Astrocyte (in vitro differentiated cells and primary cell): Measurements from ENCODE around the gene CTDSPL. TPM values are rescaled to one million over a fixed set of nuclear protein-coding genes. Genes with fewer than 3 reads are reported as not detected.

Experiments used
- DNase-seq: peaks from one replicate; pipeline ENCODE4 v3.0.0-alpha.2; 2010; ENCODE audit warnings: low read depth
- FAIRE-seq: peaks from 2 replicates; lab custom pipeline; 2011; peaks lifted over from hg19 to GRCh38; lab: Jason Lieb, UNC
- H2AFZ ChIP-seq: 2 replicates; pipeline ENCODE4 v1.6.0; 2012; ENCODE audit warnings: low read depth, low read length, inconsistent platforms
- H3K27ac ChIP-seq: 2 replicates; pipeline ENCODE4 v1.5.1; 2011; ENCODE audit warnings: low read depth, low read length, inconsistent platforms
- H3K27me3 ChIP-seq: 2 replicates; pipeline ENCODE4 v1.6.0; 2011; ENCODE audit warnings: low read length, inconsistent platforms; ENCODE audit not compliant: insufficient read depth
- H3K36me3 ChIP-seq: 2 replicates; pipeline ENCODE4 v1.5.1; 2011; ENCODE audit warnings: low read length, inconsistent platforms; ENCODE audit not compliant: insufficient read depth
- H3K4me1 ChIP-seq: 2 replicates; pipeline ENCODE4 v1.5.1; 2011; ENCODE audit warnings: low read length, inconsistent platforms; ENCODE audit not compliant: insufficient read depth
- H3K4me2 ChIP-seq: 2 replicates; pipeline ENCODE4 v1.6.0; 2012; ENCODE audit warnings: low read length, inconsistent platforms
- H3K4me3 ChIP-seq: 2 replicates; pipeline ENCODE4 v1.5.1; 2011; ENCODE audit warnings: low read depth, mild to moderate bottlenecking, low read length, inconsistent platforms; ENCODE audit not compliant: insufficient read depth
- H3K79me2 ChIP-seq: 2 replicates; pipeline ENCODE4 v1.6.0; 2012; ENCODE audit warnings: mild to moderate bottlenecking, low read length, inconsistent platforms; ENCODE audit not compliant: insufficient read depth
- H3K9ac ChIP-seq: 2 replicates; pipeline ENCODE4 v1.6.0; 2012; ENCODE audit warnings: mild to moderate bottlenecking, low read length, inconsistent platforms
- H3K9me3 ChIP-seq: 2 replicates; pipeline ENCODE4 v1.5.1; 2012; ENCODE audit warnings: low read depth, mild to moderate bottlenecking, low read length, inconsistent platforms; ENCODE audit not compliant: insufficient read depth
- H4K20me1 ChIP-seq: 2 replicates; pipeline ENCODE4 v1.6.0; 2012; ENCODE audit warnings: low read length, inconsistent platforms; ENCODE audit not compliant: insufficient read depth
- H3K27ac Mint-ChIP-seq: one replicate; pipeline ENCODE4 v1.8.0; 2021; ENCODE audit warnings: mild to moderate bottlenecking, mixed read lengths; ENCODE audit not compliant: unreplicated experiment
- H3K27me3 Mint-ChIP-seq: one replicate; pipeline ENCODE4 v1.8.0; 2021; ENCODE audit warnings: low read depth, mixed read lengths; ENCODE audit not compliant: unreplicated experiment
- H3K36me3 Mint-ChIP-seq: one replicate; pipeline ENCODE4 v1.8.0; 2021; ENCODE audit warnings: low read depth, mixed read lengths; ENCODE audit not compliant: unreplicated experiment
- H3K4me1 Mint-ChIP-seq: one replicate; pipeline ENCODE4 v1.8.0; 2021; ENCODE audit warnings: low read depth, mixed read lengths; ENCODE audit not compliant: unreplicated experiment
- H3K4me3 Mint-ChIP-seq: one replicate; pipeline ENCODE4 v1.8.0; 2021; ENCODE audit warnings: mild to moderate bottlenecking, moderate library complexity, mixed read lengths; ENCODE audit not compliant: unreplicated experiment
- H3K9me3 Mint-ChIP-seq: one replicate; pipeline ENCODE4 v1.8.0; 2021; ENCODE audit warnings: mild to moderate bottlenecking, mixed read lengths; ENCODE audit not compliant: unreplicated experiment
- CTCF ChIP-seq: IDR thresholded peaks from 2 replicates; pipeline ENCODE4 v1.5.1; 2011; ENCODE audit warnings: low read depth, mild to moderate bottlenecking, inconsistent platforms, low read length, moderate library complexity; ENCODE audit not compliant: insufficient read depth
- EZH2 ChIP-seq: IDR thresholded peaks from 2 replicates; pipeline ENCODE4 v1.6.1; 2012; ENCODE audit warnings: mild to moderate bottlenecking, low read length, inconsistent platforms; ENCODE audit not compliant: insufficient read depth
- total RNA-seq: library from RNA; stranded (reverse); gene quantifications from 2 replicates; pipeline ENCODE4 v1.2.1, GENCODE V29; 2021

CTDSPL gene
- total RNA-seq, 1 donor from 2014 or later = 37.9 TPM

GRCh38 chr3:37961622-37962431, 100.1 kb downstream of the CTDSPL start:
- Histone ChIP-seq H3K27ac (no peak overlapping the region), H3K4me1 (no peaks in the 10 kb centered on the region), H3K27me3 (no peaks in the 10 kb centered on the region), H3K4me2 (no peak overlapping the region), H3K4me3 (no peak overlapping the region), H4K20me1 (no peaks in the 10 kb centered on the region), H3K9ac (no peak overlapping the region), H2AFZ (no peak overlapping the region), H3K79me2 (no peaks in the 10 kb centered on the region), H3K9me3 (no peaks in the 10 kb centered on the region), H3K36me3 (no peaks in the 10 kb centered on the region)
- Mint-ChIP-seq H3K27me3 (no peaks in the 10 kb centered on the region), H3K27ac (no peak overlapping the region), H3K4me1 (peaks cover 19% of the 10 kb centered on the region), H3K9me3 (no peaks in the 10 kb centered on the region), H3K36me3 (peaks cover 11% of the 10 kb centered on the region), H3K4me3 (no peak overlapping the region)
- TF ChIP-seq CTCF (no peak), EZH2 (no peak)
- DNase-seq = no peak
- no peak for FAIRE-seq

- DNase-seq = no peak
- Mint-ChIP-seq H3K27me3 (no peaks in the 10 kb centered on the region), H3K27ac (peak overlapping the region; percentile 34), H3K9me3 (no peaks in the 10 kb centered on the region), H3K36me3 (peaks cover 11% of the 10 kb centered on the region), H3K4me1 (peaks cover 14% of the 10 kb centered on the region), H3K4me3 (no peak overlapping the region)
- H3K9me3 ChIP-seq = no peaks in the 10 kb centered on the region
- H3K27ac ChIP-seq = no peak overlapping the region
- no peak overlapping the region for H2AFZ ChIP-seq
- no peaks in the 10 kb centered on the region for H4K20me1 ChIP-seq
- H3K79me2 ChIP-seq = no peaks in the 10 kb centered on the region
- H3K4me1 ChIP-seq = no peaks in the 10 kb centered on the region
- no peak for TF ChIP-seq CTCF
- H3K4me2 ChIP-seq = no peak overlapping the region
- H3K4me3 ChIP-seq = no peak overlapping the region
- H3K9ac ChIP-seq = no peak overlapping the region
- H3K36me3 ChIP-seq = no peaks in the 10 kb centered on the region
- H3K27me3 ChIP-seq = no peaks in the 10 kb centered on the region
- FAIRE-seq = no peak
Observed at GRCh38 chr3:37963016-37963415, 101.3 kb downstream of the CTDSPL start.

- Histone ChIP-seq H3K27ac (no peak overlapping the region), H3K36me3 (no peaks in the 10 kb centered on the region), H3K9ac (no peak overlapping the region), H3K27me3 (no peaks in the 10 kb centered on the region), H3K4me1 (no peaks in the 10 kb centered on the region), H4K20me1 (no peaks in the 10 kb centered on the region), H3K4me2 (no peak overlapping the region), H3K9me3 (no peaks in the 10 kb centered on the region), H2AFZ (no peak overlapping the region), H3K79me2 (no peaks in the 10 kb centered on the region), H3K4me3 (no peak overlapping the region)
- TF ChIP-seq CTCF = no peak
- no peak for TF ChIP-seq EZH2
- Mint-ChIP-seq H3K9me3 (no peaks in the 10 kb centered on the region), H3K4me3 (no peak overlapping the region), H3K4me1 (peaks cover 14% of the 10 kb centered on the region), H3K27me3 (no peaks in the 10 kb centered on the region), H3K27ac (no peak overlapping the region), H3K36me3 (peaks cover 13% of the 10 kb centered on the region)
- FAIRE-seq (no peak), DNase-seq (no peak)
Observed at GRCh38 chr3:37963635-37964034, 102.0 kb downstream of the CTDSPL start.
